Measurements from ENCODE around the gene MRPS27. TPM values are rescaled to one million over a fixed set of nuclear protein-coding genes. Genes with fewer than 3 reads are reported as not detected.

The MRPS27 gene
- total and polyA plus RNA-seq, 4 donors = 17.6 to 38.7 (median 34.9) TPM

DNA sequence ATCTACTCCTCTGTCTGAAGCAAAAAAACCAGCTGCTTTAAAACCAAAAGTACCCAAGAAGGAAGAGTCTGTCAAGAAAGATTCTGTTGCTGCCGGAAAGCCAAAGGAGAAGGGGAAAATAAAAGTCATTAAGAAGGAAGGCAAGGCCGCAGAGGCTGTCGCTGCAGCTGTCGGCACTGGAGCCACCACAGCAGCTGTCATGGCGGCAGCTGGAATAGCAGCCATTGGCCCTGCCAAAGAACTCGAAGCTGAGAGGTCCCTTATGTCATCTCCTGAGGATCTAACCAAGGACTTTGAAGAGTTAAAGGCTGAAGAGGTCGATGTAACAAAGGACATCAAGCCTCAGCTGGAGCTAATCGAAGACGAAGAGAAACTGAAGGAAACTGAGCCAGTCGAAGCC lies 124.5 kb downstream of the MRPS27 start:
- Histone ChIP-seq H3K36me3 (ENCODE audit: control insufficient read depth in 4 of 4, insufficient read depth in 3 of 4, low read depth in 1 of 4, low read length in 3 of 4) (no peaks in the 10 kb centered on the region), H3K27me3 (ENCODE audit: control insufficient read depth in 4 of 4, insufficient read depth in 4 of 4, low read length in 3 of 4) (no peaks in the 10 kb centered on the region), H3K9me3 (ENCODE audit: control insufficient read depth in 4 of 4, low read length in 3 of 4) (no peaks in the 10 kb centered on the region), H3K4me1 (ENCODE audit: control insufficient read depth in 4 of 4, insufficient read depth in 4 of 4, low read length in 3 of 4) (no peaks in the 10 kb centered on the region), H3K9ac (ENCODE audit: low read depth in 1 of 2, low read length in 2 of 2) (no peak overlapping the region), H3K4me3 (ENCODE audit: low read depth in 1 of 3, low read length in 3 of 3) (no peak overlapping the region), H3K27ac (ENCODE audit: low read depth in 1 of 2, low read length in 2 of 2) (no peak overlapping the region)
- TF ChIP-seq JUND (IDR thresholded peaks at IDR 0.05) (no peak), ATF3 (IDR thresholded peaks at IDR 0.05) (no peak), RAD21 (IDR thresholded peaks at IDR 0.05) (no peak), RXRA (IDR thresholded peaks at IDR 0.05) (no peak)
- TF ChIP-seq, protein P1, sequence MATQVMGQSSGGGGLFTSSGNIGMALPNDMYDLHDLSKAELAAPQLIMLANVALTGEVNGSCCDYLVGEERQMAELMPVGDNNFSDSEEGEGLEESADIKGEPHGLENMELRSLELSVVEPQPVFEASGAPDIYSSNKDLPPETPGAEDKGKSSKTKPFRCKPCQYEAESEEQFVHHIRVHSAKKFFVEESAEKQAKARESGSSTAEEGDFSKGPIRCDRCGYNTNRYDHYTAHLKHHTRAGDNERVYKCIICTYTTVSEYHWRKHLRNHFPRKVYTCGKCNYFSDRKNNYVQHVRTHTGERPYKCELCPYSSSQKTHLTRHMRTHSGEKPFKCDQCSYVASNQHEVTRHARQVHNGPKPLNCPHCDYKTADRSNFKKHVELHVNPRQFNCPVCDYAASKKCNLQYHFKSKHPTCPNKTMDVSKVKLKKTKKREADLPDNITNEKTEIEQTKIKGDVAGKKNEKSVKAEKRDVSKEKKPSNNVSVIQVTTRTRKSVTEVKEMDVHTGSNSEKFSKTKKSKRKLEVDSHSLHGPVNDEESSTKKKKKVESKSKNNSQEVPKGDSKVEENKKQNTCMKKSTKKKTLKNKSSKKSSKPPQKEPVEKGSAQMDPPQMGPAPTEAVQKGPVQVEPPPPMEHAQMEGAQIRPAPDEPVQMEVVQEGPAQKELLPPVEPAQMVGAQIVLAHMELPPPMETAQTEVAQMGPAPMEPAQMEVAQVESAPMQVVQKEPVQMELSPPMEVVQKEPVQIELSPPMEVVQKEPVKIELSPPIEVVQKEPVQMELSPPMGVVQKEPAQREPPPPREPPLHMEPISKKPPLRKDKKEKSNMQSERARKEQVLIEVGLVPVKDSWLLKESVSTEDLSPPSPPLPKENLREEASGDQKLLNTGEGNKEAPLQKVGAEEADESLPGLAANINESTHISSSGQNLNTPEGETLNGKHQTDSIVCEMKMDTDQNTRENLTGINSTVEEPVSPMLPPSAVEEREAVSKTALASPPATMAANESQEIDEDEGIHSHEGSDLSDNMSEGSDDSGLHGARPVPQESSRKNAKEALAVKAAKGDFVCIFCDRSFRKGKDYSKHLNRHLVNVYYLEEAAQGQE (IDR thresholded peaks at IDR 0.05) = no peak
- DNase-seq (ENCODE audit: low spot score) = no peak
- 90% methylated on average over 10 of the region's 10 CpGs for WGBS

DNA sequence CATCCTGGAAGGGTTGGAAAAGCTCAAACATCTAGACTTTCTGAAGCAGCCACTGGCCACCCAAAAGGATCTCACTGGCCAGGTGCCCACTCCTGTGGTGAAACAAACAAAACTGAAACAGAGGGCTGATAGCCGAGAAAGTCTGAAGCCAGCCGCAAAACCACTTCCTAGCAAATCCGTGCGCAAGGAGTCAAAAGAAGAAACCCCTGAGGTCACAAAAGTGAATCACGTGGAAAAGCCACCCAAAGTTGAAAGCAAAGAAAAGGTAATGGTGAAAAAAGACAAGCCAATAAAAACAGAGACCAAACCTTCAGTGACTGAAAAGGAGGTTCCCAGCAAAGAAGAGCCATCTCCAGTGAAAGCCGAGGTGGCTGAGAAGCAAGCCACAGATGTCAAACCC lies 125.2 kb downstream of the MRPS27 start:
- no peak for DNase-seq (ENCODE audit: low spot score)
- no peak overlapping the region for H3K27ac ChIP-seq (ENCODE audit: low read depth in 1 of 2, low read length in 2 of 2)
- TF ChIP-seq CTCF (IDR thresholded peaks at IDR 0.05; ENCODE audit: low read depth, low read length, missing input control) = no peak
- no peak for TF ChIP-seq RXRA (IDR thresholded peaks at IDR 0.05)
- TF ChIP-seq JUND (IDR thresholded peaks at IDR 0.05) = no peak
- no peak for TF ChIP-seq SP1 (IDR thresholded peaks at IDR 0.05)
- TF ChIP-seq TAF1 (conservative IDR thresholded peaks at IDR 0.05) = no peak
- TF ChIP-seq ZBTB33 (IDR thresholded peaks at IDR 0.05) = no peak
- TF ChIP-seq RAD21 (IDR thresholded peaks at IDR 0.05) = no peak
- TF ChIP-seq NR2F2 (IDR thresholded peaks at IDR 0.05) = no peak
- TF ChIP-seq FOXA1 (IDR thresholded peaks at IDR 0.05) = no peak
- no peak overlapping the region for H3K4me3 ChIP-seq (ENCODE audit: low read depth in 1 of 3, low read length in 3 of 3)
- WGBS = 77% methylated on average over 6 of the region's 6 CpGs
- H3K4me1 ChIP-seq (ENCODE audit: control insufficient read depth in 4 of 4, insufficient read depth in 4 of 4, low read length in 3 of 4) = no peaks in the 10 kb centered on the region
- no peaks in the 10 kb centered on the region for H3K9me3 ChIP-seq (ENCODE audit: control insufficient read depth in 4 of 4, low read length in 3 of 4)
- H3K36me3 ChIP-seq (ENCODE audit: control insufficient read depth in 4 of 4, insufficient read depth in 3 of 4, low read depth in 1 of 4, low read length in 3 of 4) = no peaks in the 10 kb centered on the region
- no peak overlapping the region for H3K9ac ChIP-seq (ENCODE audit: low read depth in 1 of 2, low read length in 2 of 2)
- no peaks in the 10 kb centered on the region for H3K27me3 ChIP-seq (ENCODE audit: control insufficient read depth in 4 of 4, insufficient read depth in 4 of 4, low read length in 3 of 4)

Measured in liver (tissue), 9 donors.